Measurements from ENCODE around the gene AP2M1.

GRCh38 chr3:184144505-184144904, 30.1 kb upstream of the AP2M1 start:
- TF ChIP-seq CTCF (IDR thresholded peaks at IDR 0.05) = no peak
- TF ChIP-seq POLR2A (IDR thresholded peaks at IDR 0.05) = no peak

Data from body of pancreas (tissue), 4 donors.